Measurements from ENCODE around the gene ARHGDIB.

Gene ARHGDIB

DNA sequence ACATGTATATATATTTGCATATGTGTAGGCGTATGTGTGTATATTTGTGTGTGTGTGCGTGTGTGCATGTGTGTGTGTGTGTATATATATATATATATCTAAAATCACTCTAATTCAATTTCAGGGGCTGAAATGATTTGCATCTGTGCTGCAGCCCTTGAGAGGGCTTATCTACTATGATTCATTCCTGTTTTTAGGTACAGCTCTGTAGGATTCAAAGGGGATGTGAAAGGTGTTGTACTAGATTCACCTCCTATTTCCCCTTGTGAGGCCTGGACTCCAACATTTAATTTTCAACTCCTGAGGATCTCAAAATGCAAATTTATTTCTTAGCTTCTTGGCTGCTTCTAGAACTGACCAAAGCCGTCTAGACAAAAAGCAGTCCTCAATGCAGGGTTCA is 34.1 kb downstream of the ARHGDIB start:
- no peak for TF ChIP-seq CTCF (IDR thresholded peaks at IDR 0.05)

DNA sequence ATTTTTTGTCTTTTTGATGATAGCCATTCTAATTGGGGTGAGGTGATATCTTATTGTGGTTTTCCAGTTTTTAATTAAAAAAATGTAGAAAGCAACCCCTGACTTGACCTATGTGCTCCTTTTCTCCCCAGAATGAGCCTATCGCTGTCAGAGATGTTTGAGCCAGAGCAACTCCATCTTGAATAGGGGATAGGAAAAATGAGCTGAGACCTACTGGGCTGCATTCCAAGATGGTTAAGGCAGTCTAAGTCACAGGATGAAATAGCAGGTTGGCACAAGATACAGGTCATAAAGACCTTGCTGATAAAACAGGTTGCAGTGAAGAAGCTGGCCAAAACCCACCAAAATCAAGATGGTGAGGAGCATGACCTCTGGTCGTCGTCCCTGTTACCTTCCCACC is 36.9 kb downstream of the ARHGDIB start:
- TF ChIP-seq CTCF (IDR thresholded peaks at IDR 0.05) = no peak

GRCh38 chr12:14923944-14924343 is 37.5 kb downstream of the ARHGDIB start:
- no peak for TF ChIP-seq CTCF (IDR thresholded peaks at IDR 0.05)

- TF ChIP-seq CTCF (IDR thresholded peaks at IDR 0.05) = no peak
These were observed 40.2 kb downstream of the ARHGDIB start for GRCh38 chr12:14921218-14921617.

- TF ChIP-seq CTCF (IDR thresholded peaks at IDR 0.05) = no peak
These were observed 40.8 kb downstream of the ARHGDIB start for GRCh38 chr12:14920475-14921126.

DNA sequence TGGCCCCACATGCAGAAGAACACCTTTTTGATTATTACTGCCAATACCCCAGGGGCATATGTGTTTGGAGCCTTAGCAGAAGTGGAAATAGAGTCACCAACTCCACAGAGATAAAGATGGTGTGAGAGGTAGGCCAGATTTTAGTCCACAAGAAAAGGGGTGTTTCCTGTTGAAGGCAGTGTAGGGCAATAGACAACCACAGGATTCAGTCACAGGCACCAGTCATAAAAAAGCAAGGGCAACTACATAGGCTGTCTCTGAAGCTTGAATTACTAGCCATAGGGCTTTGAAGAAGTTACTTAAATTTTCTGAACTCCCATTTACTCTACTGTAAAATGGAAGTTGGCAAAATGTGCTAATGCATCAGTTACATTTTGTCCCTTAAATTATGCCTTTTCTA is 41.9 kb downstream of the ARHGDIB start:
- no peak for TF ChIP-seq CTCF (IDR thresholded peaks at IDR 0.05)

DNA sequence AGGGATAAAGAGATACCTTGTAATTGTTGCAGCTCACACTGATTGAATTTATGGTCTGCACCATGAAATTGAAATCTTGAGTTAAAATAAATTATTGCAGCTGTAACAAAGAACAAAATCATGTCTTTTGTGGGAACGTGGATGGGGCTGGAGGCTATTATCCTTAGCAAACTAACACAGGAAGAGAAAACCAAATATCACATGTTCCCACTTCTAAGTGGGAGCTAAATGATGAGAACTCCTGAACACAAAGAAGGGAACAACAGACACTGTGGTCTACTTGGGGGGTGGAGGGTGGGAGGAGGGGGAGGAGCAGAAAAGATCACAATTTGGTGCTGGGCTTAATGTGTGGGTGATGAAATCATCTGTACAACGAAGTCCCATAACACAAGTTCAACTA is 45.7 kb downstream of the ARHGDIB start:
- no peak for TF ChIP-seq CTCF (IDR thresholded peaks at IDR 0.05)

DNA sequence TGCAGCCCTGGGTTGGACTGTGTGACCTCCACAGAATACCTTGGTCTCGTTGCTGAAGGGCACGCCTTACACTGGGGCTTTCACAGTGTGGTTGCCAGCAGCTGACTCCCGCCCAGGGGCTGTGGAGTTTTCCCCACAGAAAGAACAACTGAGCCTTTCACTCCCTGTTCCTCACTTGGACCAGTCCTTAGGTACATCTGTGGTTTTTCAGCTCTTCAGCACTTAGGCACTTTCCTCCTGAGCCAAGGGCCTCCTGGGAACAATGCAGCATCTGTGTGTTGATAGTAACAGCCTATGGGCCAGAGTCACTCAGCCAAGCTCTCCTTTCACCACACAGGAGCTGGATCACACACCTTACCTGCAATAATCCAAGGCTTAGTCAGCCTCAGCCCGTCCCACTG is 48.0 kb downstream of the ARHGDIB start:
- TF ChIP-seq CTCF (IDR thresholded peaks at IDR 0.05) = no peak
